GM18499 (cell line): ENCODE data around the gene CYP3A7.
"Not testable (repeated sequence)": the region's sequence is repeated elsewhere in the genome, so short reads cannot be mapped to it uniquely, and the experiment has no call there.

Experiments
- ATAC-seq: cut with Tn5 transposase; IDR thresholded peaks from one replicate; pipeline ENCODE4 v1.9.1; 2021; ENCODE audit warnings: moderate number of reproducible peaks; ENCODE audit not compliant: insufficient read depth, unreplicated experiment

Gene CYP3A7

DNA sequence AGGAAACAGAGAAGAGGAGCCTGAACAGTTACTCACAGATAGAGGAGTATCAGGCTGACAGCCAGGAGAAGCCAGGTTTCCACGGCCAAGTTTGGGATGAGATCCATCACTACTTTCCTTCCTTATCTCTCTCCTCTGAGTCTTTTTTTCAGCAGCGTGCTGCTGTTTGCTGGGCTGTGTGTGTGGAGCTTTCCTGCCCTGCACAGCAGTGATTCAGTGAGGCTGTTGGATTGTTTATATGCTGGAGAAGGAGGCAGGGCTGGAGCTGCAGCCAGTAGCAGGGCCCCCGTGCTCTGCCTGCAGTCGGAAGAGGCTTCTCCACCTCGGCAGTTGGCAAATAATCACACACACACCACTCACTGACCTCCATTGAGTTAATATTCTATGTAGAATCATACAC is at the start of gene CYP3A7:
CYP3A7 (minus strand) TSS at position 210 of the 400 bp plus-strand sequence; CDS start at position 107, 103 bp downstream.
- no peak for ATAC-seq

GRCh38 chr7:99784007-99784406 is 49.0 kb upstream of the CYP3A7 start, which contains the start of gene CYP3A4:
Gene CYP3A4, minus strand, starts transcription at chr7:99784184. Its CDS starts 103 bp downstream, at chr7:99784081.
- no peak for ATAC-seq

GRCh38 chr7:99782012-99782953 is 47.3 kb upstream of the CYP3A7 start:
- no peak for ATAC-seq

DNA sequence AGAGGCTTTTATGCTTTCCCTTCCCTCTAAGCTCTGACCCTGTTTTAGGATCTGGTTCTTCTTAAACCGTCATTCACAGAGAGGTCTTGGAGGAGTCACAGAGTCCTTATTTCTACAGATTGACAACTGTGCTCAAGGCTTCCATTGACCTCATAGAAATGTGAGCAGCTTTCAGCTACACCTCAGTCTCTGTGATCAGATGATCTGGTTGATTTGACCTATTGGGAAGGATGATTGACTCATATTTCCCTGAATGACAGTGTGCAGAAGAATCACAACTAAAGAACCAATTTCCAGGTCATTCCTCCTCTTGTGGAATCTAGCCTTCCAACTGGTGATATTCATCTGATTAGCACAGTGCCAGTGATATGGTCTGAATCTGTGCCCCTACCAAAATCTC is 45.6 kb upstream of the CYP3A7 start:
- ATAC-seq, result no peak

DNA sequence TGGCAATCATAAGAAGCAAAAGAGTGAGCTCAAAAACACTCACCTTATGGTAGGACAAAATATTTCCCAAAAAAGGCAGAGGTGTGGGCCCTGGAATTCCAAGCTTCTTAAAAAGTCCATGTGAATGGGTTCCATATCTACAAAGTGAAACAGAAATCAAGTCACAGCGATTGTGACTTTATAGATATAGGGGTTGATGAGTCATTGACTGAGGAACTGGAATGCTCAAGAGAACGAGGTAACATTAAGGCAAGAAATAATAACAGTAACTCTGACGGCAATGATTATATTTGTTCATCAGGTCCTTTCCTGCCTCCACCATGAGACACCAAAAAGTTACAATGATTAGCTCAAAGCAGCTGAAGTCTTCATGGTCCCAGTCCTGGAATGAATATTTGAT is 45.0 kb upstream of the CYP3A7 start:
- no peak for ATAC-seq

- ATAC-seq, result no peak
These were observed 43.9 kb upstream of the CYP3A7 start for GRCh38 chr7:99778880-99779279.

DNA sequence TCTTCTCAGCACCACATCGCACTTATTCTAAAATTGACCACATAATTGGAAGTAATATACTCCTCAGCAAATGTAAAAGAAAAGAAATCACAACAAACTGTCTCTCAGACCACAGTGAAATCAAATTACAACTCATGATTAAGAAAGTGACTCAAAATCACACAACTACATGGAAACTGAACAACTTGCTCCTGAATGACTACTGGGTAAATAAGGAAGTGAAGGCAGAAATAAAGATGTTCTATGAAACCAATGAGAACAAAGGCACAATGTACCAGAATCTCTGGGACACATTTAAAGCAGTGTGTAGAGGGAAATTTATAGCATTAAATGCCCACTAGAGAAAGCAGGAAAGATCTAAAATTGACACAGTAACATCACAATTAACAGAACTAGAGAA is 38.4 kb upstream of the CYP3A7 start:
- not testable (repeated sequence) for ATAC-seq

DNA sequence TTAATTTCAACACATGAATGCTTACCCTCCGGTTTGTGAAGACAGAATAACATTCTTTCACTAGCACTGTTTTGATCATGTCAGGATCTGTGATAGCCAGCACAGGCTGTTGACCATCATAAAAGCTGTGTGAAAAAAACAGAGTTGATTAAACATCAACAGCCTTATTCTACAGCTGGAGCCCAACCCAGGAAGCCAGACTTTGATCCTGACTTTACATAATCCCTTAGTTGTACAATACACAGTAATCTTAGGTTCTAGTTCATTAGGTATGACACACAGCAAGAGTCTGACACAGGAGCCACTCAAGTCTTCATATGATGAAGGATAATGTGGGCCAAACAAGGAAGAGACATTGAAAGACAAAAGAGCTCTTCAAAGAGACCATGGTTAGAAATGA is 37.6 kb upstream of the CYP3A7 start:
- ATAC-seq, result no peak

GRCh38 chr7:99769494-99769893 is 34.5 kb upstream of the CYP3A7 start:
- not testable (repeated sequence) for ATAC-seq

- ATAC-seq, result no peak
These were observed 33.5 kb upstream of the CYP3A7 start for GRCh38 chr7:99768471-99768870.

DNA sequence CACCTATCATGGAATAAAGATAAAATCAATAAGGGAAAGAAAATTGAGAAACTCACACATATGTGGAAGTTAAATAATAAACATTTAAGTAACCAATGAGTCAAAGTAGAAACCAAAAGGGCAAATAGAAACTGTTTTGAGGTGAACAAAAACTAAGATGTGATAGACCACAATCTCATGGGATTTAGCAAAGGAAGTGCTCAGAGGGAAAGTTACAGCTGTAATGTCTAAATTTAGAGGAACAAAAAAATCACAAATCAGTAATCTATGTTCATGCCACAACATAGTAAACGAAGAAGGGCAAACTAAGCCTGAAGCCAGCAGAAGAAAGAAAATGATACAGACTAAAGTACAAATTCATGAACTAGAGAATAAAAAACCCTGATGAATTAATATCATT is 32.7 kb upstream of the CYP3A7 start:
- peak; percentile 77 for ATAC-seq

- no peak for ATAC-seq
These were observed 31.6 kb upstream of the CYP3A7 start for GRCh38 chr7:99766484-99767099.

- ATAC-seq, result no peak
These were observed 29.5 kb upstream of the CYP3A7 start for GRCh38 chr7:99764478-99764877.

- no peak for ATAC-seq
These were observed 27.8 kb upstream of the CYP3A7 start for GRCh38 chr7:99762680-99763327.

GRCh38 chr7:99755085-99755484 is 20.1 kb upstream of the CYP3A7 start:
- no peak for ATAC-seq

DNA sequence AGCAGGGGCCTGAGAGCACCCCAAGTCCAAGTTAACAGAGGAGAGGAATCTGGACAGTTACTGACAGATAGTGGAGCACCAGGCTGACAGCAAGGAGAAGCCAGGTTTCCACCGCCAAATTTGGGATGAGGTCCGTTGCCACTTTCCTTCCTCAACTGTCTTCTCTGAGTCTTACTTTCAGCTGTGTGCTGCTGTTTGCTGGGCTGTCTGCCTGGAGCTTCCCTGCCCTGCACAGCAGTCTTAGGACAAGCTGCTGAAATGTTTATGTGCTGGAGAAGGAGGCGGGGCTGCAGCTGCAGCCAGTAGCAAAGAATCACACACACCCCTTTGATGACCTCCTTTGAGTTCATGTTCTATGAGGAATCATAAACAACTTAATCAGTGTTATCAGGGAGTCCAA is 17.4 kb upstream of the CYP3A7 start:
- no peak for ATAC-seq

GRCh38 chr7:99751322-99752052 is 16.5 kb upstream of the CYP3A7 start:
- not testable (repeated sequence) for ATAC-seq

- ATAC-seq, result no peak
These were observed 14.0 kb upstream of the CYP3A7 start for GRCh38 chr7:99748846-99749579.

DNA sequence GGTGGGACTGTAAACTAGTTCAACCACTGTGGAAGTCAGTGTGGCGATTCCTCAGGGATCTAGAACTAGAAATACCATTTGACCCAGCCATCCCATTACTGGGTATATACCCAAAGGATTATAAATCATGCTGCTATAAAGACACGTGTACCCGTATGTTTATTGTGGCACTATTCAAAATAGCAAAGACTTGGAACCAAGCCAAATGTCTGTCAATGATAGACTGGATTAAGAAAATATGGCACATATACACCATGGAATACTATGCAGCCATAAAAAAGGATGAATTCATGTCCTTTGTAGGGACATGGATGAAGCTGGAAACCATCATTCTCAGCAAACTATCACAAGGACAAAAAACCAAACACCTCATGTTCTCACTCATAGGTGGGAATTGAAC is 11.9 kb upstream of the CYP3A7 start:
- not testable (repeated sequence) for ATAC-seq

GRCh38 chr7:99745395-99745794 is 10.4 kb upstream of the CYP3A7 start:
- not testable (repeated sequence) for ATAC-seq
